Caco-2 (cell line): ENCODE results near the gene VWA1. TPM values are rescaled to one million over a fixed set of nuclear protein-coding genes. Genes with fewer than 3 reads are reported as not detected.

Experiments
- BruUV-seq: library from RNA; stranded (reverse); fragments of 400-500 nt; replicated peaks from 2 replicates; lab custom pipeline; 2021; lab: Mats Ljungman, UMichigan
- CTCF ChIA-PET: fragments of 300-600 bp; sonication (Branson Sonifier 250); formaldehyde crosslinking; loops from one replicate; lab custom pipeline; 2022; ENCODE audit warnings: antibody characterized with exemption; lab: Charles Lee
- POLR2A ChIA-PET: fragments of 300-600 bp; sonication (Branson Sonifier 250); formaldehyde crosslinking; loops from one replicate; lab custom pipeline; 2022; ENCODE audit warnings: antibody characterized with exemption; lab: Charles Lee
- DNase-seq, 2 experiments: peaks; one replicate each; pipeline versions ENCODE4 v3.0.0 to v3.0.0-alpha.2; 2020 to 2022
- H3K27me3 ChIP-seq: replicated peaks from 2 replicates; pipeline ENCODE4 v1.6.0; 2011; ENCODE audit warnings: low read length; ENCODE audit not compliant: control insufficient read depth, insufficient read depth
- H3K36me3 ChIP-seq: 2 replicates; pipeline ENCODE4 v1.5.1; 2011; ENCODE audit warnings: low read length; ENCODE audit not compliant: control insufficient read depth, insufficient read depth
- H3K4me1 ChIP-seq: fragments of 250-450 bp; sonication (Bioruptor Pico); 2 replicates; pipeline ENCODE4 v1.5.1; 2020; ENCODE audit warnings: mild to moderate bottlenecking
- H3K4me3 ChIP-seq: 2 replicates; pipeline ENCODE4 v1.5.1; 2011; ENCODE audit warnings: low read depth, mild to moderate bottlenecking, control low read depth, low read length
- H3K9me3 ChIP-seq: fragments of 250-450 bp; sonication (Bioruptor Pico); 2 replicates; pipeline ENCODE4 v1.5.1; 2020; ENCODE audit warnings: mild to moderate bottlenecking, moderate library complexity
- H3K27ac Mint-ChIP-seq: one replicate; pipeline ENCODE4 v1.8.0; 2022; ENCODE audit warnings: mixed read lengths; ENCODE audit not compliant: unreplicated experiment
- H3K27me3 Mint-ChIP-seq: one replicate; pipeline ENCODE4 v1.8.0; 2022; ENCODE audit warnings: mixed read lengths; ENCODE audit not compliant: insufficient read depth, unreplicated experiment
- H3K36me3 Mint-ChIP-seq: one replicate; pipeline ENCODE4 v1.8.0; 2022; ENCODE audit warnings: mild to moderate bottlenecking, mixed read lengths; ENCODE audit not compliant: insufficient read depth, unreplicated experiment
- H3K4me1 Mint-ChIP-seq: one replicate; pipeline ENCODE4 v1.8.0; 2022; ENCODE audit warnings: low read depth, mixed read lengths; ENCODE audit not compliant: unreplicated experiment
- H3K4me3 Mint-ChIP-seq: one replicate; pipeline ENCODE4 v1.8.0; 2022; ENCODE audit warnings: mild to moderate bottlenecking, moderate library complexity, mixed read lengths; ENCODE audit not compliant: unreplicated experiment
- H3K9me3 Mint-ChIP-seq: one replicate; pipeline ENCODE4 v1.8.0; 2022; ENCODE audit warnings: mixed read lengths; ENCODE audit not compliant: unreplicated experiment
- intact Hi-C: fragments of 100-400 bp; cut with micrococcal nuclease; formaldehyde crosslinking; loops from one replicate; pipeline ENCODE4 v1.10.0; 2022; ENCODE audit not compliant: unreplicated experiment
- total RNA-seq: library from RNA; stranded (reverse); gene quantifications from 2 replicates; pipeline ENCODE4 v1.2.3, GENCODE V29; 2022
- TF ChIP-seq, protein P1 (sequence below), 2 experiments: fragments of 200-600 bp in 1 of 2; IDR thresholded peaks; 1 replicate in 1 of 2; 2 replicates in 1 of 2; pipeline versions ENCODE4 v1.5.1 to v1.8.0; 2011 to 2022; ENCODE audit warnings: antibody characterized with exemption in 1 of 2, control low read depth in 1 of 2, inconsistent platforms in 1 of 2, low read depth in 1 of 2, low read length in 1 of 2, mild to moderate bottlenecking in 1 of 2, moderate library complexity in 1 of 2; ENCODE audit not compliant: insufficient read depth in 1 of 2, severe bottlenecking in 1 of 2, unreplicated experiment in 1 of 2

The VWA1 gene
- total RNA-seq, 1 experiment from 2014 or later, result 74.7 TPM

- Histone ChIP-seq H3K4me1 (peaks cover 22% of the 10 kb centered on the region), H3K36me3 (peaks cover 2% of the 10 kb centered on the region; the same call in 1 of the 2 replicates), H3K9me3 (no peaks in the 10 kb centered on the region), H3K27me3 (no peaks in the 10 kb centered on the region), H3K4me3 (peak overlapping the region; percentile 94)
- Mint-ChIP-seq H3K4me3 (peak overlapping the region; percentile 86), H3K27ac (peak overlapping the region; percentile 93), H3K9me3 (no peaks in the 10 kb centered on the region), H3K4me1 (peaks cover 12% of the 10 kb centered on the region), H3K27me3 (no peaks in the 10 kb centered on the region), H3K36me3 (peaks cover 86% of the 10 kb centered on the region)
- ChIA-PET CTCF (interaction anchor here (0.5 to 1.2 kb wide), 2 partner anchors 103 to 106 kb away, joined by 3 to 4 read pairs; no protein-coding TSS in a partner anchor), POLR2A (interaction anchor here (1.6 kb wide), 1 partner anchor 36 kb away, joined by 4 read pairs; the partner anchor contains the start of gene VWA1)
- BruUV-seq, result TSS peak; percentile 58
- intact Hi-C loops, result loop anchor here (2.0 to 5.0 kb wide), 2 partner anchors 32 to 41 kb away; no protein-coding TSS in a partner anchor
- peak in 1 of 2 experiments; percentile 37 for DNase-seq
- TF ChIP-seq, protein P1, sequence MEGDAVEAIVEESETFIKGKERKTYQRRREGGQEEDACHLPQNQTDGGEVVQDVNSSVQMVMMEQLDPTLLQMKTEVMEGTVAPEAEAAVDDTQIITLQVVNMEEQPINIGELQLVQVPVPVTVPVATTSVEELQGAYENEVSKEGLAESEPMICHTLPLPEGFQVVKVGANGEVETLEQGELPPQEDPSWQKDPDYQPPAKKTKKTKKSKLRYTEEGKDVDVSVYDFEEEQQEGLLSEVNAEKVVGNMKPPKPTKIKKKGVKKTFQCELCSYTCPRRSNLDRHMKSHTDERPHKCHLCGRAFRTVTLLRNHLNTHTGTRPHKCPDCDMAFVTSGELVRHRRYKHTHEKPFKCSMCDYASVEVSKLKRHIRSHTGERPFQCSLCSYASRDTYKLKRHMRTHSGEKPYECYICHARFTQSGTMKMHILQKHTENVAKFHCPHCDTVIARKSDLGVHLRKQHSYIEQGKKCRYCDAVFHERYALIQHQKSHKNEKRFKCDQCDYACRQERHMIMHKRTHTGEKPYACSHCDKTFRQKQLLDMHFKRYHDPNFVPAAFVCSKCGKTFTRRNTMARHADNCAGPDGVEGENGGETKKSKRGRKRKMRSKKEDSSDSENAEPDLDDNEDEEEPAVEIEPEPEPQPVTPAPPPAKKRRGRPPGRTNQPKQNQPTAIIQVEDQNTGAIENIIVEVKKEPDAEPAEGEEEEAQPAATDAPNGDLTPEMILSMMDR (IDR thresholded peaks at IDR 0.05; ENCODE audit: insufficient read depth in 1 of 2, low read depth in 1 of 2, low read length in 1 of 2, severe bottlenecking in 1 of 2, unreplicated experiment in 1 of 2), result no peak
Measured at GRCh38 chr1:1399872-1400575, 35.5 kb upstream of the VWA1 start.

GRCh38 chr1:1400576-1401456 lies 34.7 kb upstream of the VWA1 start:
- H3K27ac Mint-ChIP-seq, result peak overlapping the region; percentile 93
- H3K9me3 ChIP-seq, result no peaks in the 10 kb centered on the region
- TF ChIP-seq, protein P1 (IDR thresholded peaks at IDR 0.05; ENCODE audit: insufficient read depth in 1 of 2, low read depth in 1 of 2, low read length in 1 of 2, severe bottlenecking in 1 of 2, unreplicated experiment in 1 of 2), result no peak
- intact Hi-C loops, result no loop called here
- peak overlapping the region; percentile 94 for H3K4me3 ChIP-seq
- peak overlapping the region; percentile 86 for H3K4me3 Mint-ChIP-seq
- H3K4me1 Mint-ChIP-seq, result peaks cover 12% of the 10 kb centered on the region
- no peaks in the 10 kb centered on the region for H3K27me3 Mint-ChIP-seq
- no peak for DNase-seq
- no TSS peak for BruUV-seq
- H3K36me3 Mint-ChIP-seq, result peaks cover 85% of the 10 kb centered on the region
- CTCF ChIA-PET, result interaction anchor here (0.5 to 1.2 kb wide), 2 partner anchors 102 to 105 kb away, joined by 3 to 4 read pairs; no protein-coding TSS in a partner anchor
- H3K27me3 ChIP-seq, result no peaks in the 10 kb centered on the region
- POLR2A ChIA-PET, result no interaction called here
- peaks cover 4% of the 10 kb centered on the region; the same call in 1 of the 2 replicates for H3K36me3 ChIP-seq
- peaks cover 22% of the 10 kb centered on the region for H3K4me1 ChIP-seq
- H3K9me3 Mint-ChIP-seq, result no peaks in the 10 kb centered on the region
